GM19438 (cell line): ENCODE results near the gene TMEM95.
A peak's percentile ranks its signal among the peaks of the same experiment; 100 is the strongest.

ENCODE experiments used
- ATAC-seq: cut with Tn5 transposase; IDR thresholded peaks from one replicate; pipeline ENCODE4 v1.9.1; 2021; ENCODE audit warnings: low read depth; ENCODE audit not compliant: unreplicated experiment

TMEM95 gene

DNA sequence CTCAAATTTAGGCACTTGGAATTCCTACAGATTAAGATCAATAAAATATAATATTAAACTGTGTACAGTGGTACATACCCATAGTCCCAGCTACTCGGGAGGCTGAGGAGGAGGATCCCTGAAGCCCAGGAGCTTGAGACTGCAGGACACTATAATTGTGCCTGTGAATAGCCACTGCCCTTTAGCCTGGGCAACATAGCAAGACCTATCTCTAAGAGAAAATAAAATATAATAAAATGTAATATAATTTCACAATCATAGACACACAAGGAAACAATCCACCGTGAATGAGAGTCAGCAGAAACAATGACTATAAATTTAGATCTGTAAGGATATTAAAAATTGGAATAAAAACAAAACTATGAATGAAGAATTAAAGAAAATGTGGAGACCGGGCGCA, 15.9 kb downstream of the TMEM95 start:
- no peak for ATAC-seq

DNA sequence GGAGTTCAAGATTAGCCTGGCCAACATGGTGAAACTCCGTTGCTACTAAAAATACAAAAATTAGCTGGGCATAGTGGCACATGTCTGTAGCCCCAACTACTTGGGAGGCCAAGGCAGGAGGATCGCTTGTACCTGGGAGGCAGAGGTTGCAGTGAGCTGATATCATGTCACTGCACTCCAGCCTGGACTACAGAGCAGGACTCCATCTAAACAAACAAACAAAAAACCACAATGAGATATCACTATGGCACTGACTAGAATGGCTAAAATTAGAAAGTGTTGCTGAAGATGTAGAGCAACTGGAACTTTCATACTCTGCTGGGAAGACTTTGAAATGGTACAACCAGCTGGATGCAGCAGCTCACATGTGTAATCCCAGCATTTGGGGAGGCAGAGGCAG, 19.4 kb downstream of the TMEM95 start:
- ATAC-seq, result no peak

DNA sequence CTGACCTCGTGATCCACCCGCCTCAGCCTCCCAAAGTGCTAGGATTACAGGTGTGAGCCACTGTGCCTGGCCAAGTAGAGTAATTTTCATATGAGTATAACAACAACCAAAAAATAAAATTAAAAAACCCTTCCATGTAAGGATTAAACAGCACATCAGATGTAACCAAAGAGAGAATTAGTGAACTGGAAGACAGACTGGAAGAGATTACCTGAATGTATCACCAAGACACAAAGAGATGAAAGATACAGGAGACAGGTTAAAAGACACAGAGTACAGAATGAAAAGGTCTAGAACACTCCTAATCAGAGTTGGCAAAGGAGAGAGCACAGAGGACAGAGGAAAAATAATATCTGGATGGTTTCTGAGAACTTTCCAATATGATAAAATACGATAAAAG, 24.2 kb downstream of the TMEM95 start:
- no peak for ATAC-seq

DNA sequence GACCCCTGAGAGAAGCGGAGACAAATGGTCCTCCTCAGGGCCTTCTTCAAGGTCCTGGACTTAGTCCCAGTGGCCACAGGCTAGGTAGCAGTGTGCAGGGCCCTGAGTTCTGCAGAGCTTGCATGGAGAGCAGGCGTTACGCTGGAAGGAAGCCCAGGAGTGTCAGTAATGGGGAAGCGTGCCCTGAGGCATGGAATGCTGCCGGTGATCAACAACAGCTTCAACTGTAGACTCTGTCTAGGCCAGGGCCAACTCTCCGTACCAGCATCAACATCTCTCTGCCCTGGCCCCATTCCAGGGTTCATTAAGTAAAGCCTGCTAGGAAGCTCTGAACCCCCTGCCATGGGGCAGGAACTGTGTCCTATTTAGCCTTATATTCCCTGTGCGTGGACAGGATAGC, 25.4 kb downstream of the TMEM95 start:
- ATAC-seq, result no peak

DNA sequence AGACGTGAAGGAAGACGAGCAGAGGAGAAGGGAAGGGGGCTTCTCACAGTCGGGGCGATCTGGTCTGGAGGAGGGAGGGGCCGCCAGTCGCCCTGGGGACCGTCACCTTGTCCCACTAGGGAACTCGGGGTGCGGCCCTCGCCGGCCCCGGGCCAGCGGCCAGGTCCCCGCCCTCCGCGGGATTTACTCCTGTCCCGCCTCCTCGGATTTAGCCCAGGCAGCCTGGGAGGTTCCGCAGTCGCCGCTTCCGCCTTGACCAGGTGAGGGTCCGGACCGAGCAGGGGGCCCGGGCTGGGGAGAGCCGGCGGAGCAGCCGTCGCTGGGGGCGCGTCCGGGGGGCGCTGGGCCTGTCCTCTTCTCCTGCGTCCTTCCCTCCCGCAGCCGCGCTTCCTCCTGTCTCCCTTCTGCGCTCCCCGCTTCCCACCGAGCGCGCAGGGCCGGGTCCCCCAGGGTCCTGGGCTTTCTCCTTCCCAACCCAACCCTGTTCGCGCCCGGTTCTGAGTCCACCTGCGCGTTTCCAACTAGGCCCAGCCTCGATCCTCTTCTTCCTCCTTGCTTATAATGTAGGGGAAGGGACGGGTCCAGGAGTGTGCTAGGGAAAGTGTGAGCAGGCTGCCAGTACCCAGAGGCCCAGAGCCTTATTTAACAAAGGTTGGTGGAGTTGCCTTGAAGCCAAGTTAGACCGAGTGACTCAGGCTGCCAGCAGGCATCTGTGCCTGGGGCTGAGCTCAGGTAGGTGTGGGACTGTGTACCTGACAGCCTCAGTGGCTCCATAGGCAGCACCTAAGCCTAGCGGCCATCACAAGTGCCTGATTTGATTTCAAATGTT, 26.1 kb downstream of the TMEM95 start, which contains the start of gene TNK1:
Gene TNK1 (plus strand): TSS at position 235 of the 829 bp plus-strand sequence. CDS start 1,838 bp downstream, outside the sequence.
- no peak for ATAC-seq

DNA sequence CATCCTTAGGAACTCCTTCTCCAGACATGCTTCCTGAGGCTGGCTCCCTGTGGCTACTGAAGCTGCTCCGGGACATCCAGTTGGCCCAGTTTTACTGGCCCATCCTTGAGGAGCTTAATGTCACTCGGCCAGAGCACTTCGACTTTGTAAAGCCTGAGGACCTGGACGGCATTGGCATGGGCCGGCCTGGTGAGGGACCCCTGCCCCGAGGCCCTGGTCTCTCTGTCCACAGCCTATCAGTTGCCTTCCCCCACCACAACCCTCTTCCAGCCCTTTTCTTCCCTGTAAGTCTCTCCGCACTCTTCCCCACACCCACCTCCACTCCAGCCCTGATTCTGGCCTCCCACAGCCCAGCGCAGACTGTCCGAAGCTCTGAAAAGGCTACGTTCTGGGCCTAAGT, 27.9 kb downstream of the TMEM95 start:
- no peak for ATAC-seq

DNA sequence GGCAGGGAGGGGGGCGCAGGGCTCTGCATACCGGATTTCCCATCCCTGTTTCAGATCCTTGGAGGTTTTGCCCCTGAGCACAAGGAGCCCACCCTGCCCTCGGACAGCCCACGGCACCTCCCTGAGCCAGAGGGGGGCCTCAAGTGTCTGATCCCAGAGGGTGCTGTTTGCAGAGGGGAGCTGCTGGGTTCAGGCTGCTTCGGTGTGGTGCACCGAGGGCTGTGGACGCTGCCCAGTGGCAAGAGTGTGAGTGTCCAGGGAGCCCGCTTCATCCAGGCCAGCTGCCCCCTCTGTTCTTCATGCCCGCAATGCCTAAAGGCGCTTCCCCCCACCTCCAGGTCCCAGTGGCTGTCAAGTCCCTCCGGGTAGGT, 28.4 kb downstream of the TMEM95 start:
- ATAC-seq, result no peak

DNA sequence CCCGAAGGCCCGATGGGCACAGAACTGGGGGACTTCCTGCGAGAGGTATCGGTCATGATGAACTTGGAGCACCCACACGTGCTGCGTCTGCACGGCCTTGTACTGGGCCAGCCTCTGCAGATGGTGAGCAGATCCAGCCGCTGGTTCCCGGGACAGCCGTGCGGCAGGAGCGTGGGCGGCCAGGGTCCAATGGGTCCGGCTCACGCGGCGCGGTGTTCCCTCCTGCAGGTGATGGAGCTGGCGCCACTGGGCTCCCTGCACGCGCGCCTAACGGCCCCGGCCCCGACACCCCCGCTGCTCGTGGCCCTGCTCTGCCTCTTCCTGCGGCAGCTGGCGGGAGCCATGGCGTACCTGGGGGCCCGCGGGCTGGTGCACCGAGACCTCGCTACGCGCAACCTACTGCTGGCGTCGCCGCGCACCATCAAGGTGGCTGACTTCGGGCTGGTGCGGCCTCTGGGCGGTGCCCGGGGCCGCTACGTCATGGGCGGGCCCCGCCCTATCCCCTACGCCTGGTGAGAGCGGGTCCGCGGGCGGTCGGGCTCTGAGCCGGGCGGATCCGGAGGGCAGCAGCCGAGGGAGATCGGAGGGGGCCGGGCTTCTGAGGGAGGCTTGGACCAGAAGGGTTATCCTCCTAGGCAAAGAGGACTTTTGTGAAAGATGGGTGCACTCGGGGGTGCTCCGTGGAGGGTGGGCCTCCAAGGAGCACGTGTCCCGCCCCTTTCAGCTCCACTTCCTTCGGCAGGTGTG, 29.0 kb downstream of the TMEM95 start:
- no peak for ATAC-seq

DNA sequence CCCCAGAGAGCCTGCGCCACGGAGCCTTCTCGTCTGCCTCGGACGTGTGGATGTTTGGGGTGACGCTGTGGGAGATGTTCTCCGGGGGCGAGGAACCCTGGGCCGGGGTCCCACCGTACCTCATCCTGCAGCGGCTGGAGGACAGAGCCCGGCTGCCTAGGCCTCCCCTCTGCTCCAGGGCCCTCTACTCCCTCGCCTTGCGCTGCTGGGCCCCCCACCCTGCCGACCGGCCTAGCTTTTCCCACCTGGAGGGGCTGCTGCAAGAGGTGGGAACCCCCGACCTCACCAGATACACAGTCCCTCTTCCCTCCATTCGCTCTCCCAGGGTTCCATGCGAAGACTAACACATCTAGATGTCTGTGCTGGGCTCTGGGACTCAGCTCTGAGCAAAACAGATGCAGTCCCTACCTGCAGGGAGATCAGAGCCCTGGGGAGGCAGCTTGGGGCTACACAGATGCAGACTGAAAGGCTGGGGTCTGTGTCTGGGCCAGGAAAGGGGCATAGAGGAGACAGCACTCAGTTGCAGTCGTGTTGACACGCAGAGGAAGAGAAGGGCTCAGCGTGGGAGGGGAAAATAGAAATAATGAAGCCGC, 29.6 kb downstream of the TMEM95 start:
- no peak for ATAC-seq

DNA sequence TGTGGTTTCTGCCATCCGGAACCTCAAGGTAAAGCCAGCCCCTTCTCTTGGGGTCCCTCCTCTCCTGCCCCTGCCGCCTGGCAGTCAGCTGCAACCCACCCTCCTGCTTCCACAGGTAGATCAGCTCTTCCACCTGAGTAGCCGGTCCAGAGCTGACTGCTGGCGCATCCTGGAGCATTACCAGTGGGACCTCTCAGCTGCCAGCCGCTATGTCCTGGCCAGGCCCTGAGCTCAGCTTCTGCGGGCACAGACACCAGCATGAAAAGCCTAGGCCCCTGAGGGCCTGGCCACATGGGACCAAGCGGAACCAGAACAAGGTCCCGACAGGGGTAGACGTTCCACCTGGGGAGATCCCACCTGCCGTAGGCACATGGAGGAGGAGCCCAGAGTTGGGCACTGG, 33.9 kb downstream of the TMEM95 start:
- ATAC-seq, result no peak

DNA sequence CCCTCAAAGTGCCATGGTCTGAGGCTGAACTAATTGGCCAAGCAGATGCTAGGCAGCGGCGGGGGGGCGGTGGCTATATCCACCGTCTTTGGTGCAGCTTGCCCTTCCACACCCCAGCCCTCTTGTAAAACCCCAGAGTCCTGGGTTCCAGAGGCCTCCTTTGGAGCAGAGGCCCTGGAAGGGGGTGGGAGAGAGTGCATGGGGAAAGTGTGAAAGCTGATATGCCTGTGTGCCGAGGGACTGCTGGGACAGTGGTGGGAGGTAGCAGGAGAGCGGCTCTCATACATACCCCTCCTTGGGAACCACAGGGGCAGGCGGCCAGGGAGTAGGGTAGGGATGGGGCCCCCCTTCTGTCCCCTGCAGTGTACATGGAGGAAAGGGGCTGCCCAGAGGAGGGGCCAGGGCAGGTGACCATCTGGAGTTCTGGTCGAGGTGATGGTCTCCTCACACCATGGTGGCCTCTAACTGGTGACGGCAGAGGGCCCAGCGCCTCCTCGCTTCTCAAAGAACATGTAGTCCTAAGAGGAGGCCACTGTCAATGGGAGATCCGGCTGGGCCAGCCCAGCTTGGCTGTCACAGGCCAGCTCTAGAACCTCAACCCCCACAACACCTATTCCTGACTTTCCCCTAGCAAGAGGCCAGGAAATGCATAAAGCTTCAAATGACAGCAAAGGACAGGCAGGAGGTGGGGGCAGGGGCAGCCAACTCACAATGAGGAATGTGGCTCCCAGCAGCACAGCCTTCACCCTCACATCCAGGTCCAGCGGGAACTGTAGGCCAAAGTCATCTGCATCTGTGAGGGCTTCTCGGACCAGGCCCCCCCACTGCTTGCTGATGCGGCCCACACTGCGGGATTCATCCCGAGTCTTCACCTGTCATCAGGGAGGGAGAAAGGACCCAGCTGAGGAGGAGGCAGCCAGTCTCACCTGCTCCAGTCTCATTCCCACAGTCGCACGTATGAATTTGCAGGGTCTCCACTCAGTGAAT, 35.3 kb downstream of the TMEM95 start:
- no peak for ATAC-seq

DNA sequence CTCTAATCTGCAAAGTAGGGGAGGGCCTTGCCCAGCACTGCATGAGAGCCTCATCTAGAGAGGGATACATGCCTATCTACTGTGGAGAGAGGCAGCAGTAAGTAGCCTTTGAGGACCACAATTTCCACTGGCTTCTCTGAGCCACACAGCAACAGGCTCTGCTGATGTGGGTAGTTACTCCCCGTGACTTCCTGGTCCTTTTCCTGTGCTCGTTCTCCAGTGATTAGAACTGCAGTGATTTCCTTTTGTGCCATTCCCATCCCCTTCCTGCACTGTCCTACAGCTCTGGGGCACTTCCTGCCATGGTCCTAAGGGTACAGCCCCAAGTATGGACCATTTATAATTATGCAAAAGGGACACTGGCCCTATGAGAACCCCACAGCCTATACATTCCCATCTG, 36.4 kb downstream of the TMEM95 start:
- no peak for ATAC-seq

DNA sequence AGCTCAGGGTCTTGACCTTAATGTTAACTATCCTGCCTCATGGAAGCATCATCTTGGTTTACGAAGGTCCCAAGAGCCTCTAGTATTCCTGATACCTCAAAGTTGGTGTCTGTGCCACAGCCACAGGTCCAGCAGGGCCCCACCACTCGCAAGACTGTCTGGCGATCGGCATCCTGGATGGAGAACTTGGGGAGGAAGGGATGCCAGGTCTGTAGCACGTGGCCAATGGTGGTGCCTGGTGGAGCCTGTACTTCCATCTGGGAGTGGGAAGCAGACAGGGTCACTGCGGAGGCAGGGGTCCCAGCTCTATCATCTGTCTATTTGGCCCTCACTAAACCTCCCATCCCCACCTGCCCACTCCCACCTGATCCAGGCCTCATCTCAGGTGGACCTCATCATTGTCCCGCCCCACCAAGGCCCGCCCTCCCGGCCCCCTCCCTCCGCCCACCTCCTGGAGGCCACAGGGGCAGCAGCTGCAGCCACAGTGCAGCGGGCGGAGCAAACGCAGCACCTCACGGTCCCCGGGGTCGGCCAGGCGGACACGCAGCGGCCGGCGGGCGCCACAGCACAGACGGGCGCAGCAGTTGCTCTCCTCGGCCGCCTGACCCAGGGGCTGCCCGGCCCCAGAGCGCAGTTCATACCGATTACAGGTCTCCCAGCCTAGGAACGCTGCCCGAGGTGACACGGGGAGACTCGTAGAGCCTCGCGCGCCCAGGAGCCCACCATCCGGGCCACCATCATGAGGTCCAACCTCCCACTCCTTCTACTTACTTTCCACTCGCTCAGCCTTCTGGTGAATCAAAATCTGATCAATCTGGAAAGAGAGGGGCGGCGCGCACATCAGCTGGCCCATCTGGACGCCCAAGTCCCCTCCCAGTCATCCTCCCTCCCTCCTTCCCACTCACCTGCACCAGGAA, 38.0 kb downstream of the TMEM95 start:
- ATAC-seq, result no peak

DNA sequence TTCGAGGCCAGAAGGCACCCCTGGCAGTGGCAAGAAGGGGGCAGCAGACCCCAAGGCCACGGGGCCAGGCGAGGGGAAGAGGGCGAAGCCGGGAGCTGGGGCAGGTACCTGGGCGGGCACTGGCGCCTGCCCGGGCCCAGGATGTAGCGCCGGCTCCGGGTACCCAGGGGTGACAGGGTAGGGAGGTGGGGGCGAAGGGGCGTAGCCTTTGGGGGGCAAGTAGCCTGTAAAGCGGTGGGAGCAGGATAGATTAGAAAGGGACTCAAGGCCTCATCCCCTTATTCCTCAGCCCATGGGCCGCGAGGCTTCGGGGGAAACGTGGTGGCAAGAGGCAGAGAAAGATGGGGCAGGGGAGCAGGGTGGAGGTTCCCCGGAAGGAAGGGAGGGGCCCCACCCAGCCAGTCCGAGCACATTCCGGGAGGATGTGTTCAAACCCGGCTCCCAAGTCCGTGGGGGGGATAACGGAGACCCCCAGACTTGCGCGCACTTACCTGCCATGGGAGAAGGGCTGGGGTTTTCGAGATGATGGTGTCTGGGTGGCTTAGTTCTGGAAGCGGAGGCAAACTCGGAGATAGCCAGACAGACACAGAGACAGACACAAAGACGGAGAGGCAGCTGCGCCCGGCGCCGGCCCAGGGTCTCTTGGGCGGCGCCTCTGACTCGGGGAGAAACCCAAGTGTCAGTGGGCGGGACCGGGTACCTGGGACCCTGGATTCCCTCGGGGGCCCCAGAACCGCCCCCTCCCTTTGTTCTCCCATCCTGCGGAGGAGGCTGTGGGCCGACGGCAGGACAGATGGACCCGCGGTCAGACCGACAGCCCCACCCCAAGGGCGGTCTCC, 38.9 kb downstream of the TMEM95 start:
- ATAC-seq, result peak; percentile 44

DNA sequence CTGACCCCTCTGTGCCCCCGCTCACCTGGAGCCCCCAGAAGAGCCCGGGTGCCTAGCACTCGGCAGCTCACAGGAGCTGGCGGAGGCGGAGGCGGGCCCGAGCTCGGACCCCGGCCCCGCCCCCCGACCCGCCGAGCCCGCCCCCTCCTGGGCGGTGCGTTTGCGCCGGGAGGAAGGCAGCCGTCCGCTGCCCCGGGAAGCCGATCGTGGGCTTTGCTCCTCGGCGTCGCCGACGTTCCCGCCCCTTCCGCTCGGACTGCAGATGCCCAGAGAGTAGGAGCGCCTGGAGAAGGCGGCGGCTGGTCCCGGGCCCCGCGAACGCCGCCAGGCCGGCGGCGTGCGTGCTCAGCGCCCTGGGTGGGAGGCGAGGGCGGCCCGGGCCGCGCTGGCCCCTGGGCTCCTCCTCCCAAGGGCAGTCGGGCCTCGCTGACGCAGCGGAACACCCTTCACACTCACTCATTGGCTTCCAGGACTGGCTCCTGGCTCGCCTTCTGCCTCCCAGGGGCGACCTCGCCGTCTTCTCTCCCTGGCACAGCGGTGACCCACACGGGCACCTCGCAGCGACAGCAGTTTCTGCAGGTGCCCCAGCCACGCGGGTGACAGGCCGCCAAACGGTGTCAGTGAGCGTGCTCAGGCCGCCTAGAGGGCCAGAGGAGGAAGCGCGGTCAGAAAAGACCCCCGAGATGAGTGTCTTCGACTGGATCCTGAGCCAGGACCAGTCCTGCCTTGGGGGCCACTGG, 39.7 kb downstream of the TMEM95 start, which contains the start of gene PLSCR3:
Gene PLSCR3 (minus strand): TSS at position 74 of the 740 bp plus-strand sequence. CDS start 415 bp downstream, outside the sequence.
- ATAC-seq, result peak; percentile 76

DNA sequence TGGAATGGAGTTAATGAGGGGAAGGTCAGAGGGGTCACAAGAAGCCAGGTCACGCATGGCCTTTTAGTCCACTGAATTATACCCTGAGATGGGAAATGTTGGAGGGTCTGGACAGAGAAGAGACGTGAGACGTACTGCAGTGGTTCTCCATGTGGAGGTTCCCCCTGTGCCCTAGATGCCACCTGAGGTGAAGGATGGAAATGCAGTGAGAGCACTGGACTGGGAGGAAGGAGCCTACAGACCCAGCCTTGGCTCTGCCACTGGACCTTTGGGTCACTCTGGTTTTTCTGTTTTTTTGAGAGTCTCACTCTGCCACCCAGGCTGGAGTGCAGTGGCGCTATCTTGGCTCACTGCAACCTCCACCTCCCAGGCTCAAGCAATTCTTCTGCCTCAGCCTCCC, 41.2 kb downstream of the TMEM95 start:
- no peak for ATAC-seq

DNA sequence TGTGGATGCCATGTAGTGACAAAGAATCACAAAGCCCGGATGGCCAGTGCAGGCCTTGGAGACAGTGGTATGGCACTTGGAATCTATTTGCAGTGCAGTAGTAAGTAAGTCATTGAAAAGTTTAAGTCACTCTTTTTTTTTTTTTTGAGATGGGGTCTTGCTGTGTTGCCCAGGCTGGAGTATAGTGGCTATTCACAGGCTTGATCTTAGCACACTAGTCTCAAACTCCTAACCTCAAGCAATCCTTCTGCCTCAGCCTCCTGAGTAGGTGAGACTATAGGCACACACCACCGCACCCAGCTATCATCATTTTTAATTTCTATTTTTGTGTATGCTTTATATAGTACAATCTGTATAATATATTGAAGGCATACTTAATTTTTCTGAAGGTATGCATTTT, 43.7 kb downstream of the TMEM95 start:
- ATAC-seq, result no peak
